ENCODE data around the gene DNAJB11.

Gene DNAJB11

GRCh38 chr3:186616299-186616617 is 45.7 kb downstream of the DNAJB11 start:
- DNase-seq = no peak
- H3K4me1 ChIP-seq (ENCODE audit: control insufficient read depth, insufficient read depth, low read length, poor library complexity, severe bottlenecking) = peaks cover 6% of the 10 kb centered on the region
- no peaks in the 10 kb centered on the region for H3K36me3 ChIP-seq (ENCODE audit: control insufficient read depth, insufficient read depth, low read length)
- H3K27me3 ChIP-seq (replicated peaks; ENCODE audit: control insufficient read depth, insufficient read depth, low read length, poor library complexity, severe bottlenecking) = peaks cover 4% of the 10 kb centered on the region
- no peak overlapping the region for H3K4me3 ChIP-seq (ENCODE audit: insufficient read depth, low read depth, low read length, poor library complexity, severe bottlenecking)
- no peaks in the 10 kb centered on the region for H3K9me3 ChIP-seq (ENCODE audit: control insufficient read depth, low read length)
- no peak overlapping the region for H3K27ac ChIP-seq (ENCODE audit: insufficient read depth, low read length, poor library complexity, severe bottlenecking)

GRCh38 chr3:186617036-186617946 is 46.8 kb downstream of the DNAJB11 start:
- H3K27me3 ChIP-seq (replicated peaks; ENCODE audit: control insufficient read depth, insufficient read depth, low read length, poor library complexity, severe bottlenecking) = peaks cover 4% of the 10 kb centered on the region
- H3K36me3 ChIP-seq (ENCODE audit: control insufficient read depth, insufficient read depth, low read length) = no peaks in the 10 kb centered on the region
- H3K9me3 ChIP-seq (ENCODE audit: control insufficient read depth, low read length) = no peaks in the 10 kb centered on the region
- H3K4me3 ChIP-seq (ENCODE audit: insufficient read depth, low read depth, low read length, poor library complexity, severe bottlenecking) = peak overlapping the region; percentile 23
- H3K4me1 ChIP-seq (ENCODE audit: control insufficient read depth, insufficient read depth, low read length, poor library complexity, severe bottlenecking) = peaks cover 6% of the 10 kb centered on the region
- DNase-seq = peak; percentile 68 to 78 (median 69)
- H3K27ac ChIP-seq (ENCODE audit: insufficient read depth, low read length, poor library complexity, severe bottlenecking) = no peak overlapping the region

- DNase-seq = no peak
Measured at GRCh38 chr3:186618318-186618938, 47.9 kb downstream of the DNAJB11 start.

GRCh38 chr3:186619787-186620212 is 49.3 kb downstream of the DNAJB11 start:
- no peaks in the 10 kb centered on the region for H3K9me3 ChIP-seq (ENCODE audit: control insufficient read depth, low read length)
- no peak overlapping the region for H3K27ac ChIP-seq (ENCODE audit: insufficient read depth, low read length, poor library complexity, severe bottlenecking)
- no peak for DNase-seq
- no peak overlapping the region for H3K4me3 ChIP-seq (ENCODE audit: insufficient read depth, low read depth, low read length, poor library complexity, severe bottlenecking)
- H3K4me1 ChIP-seq (ENCODE audit: control insufficient read depth, insufficient read depth, low read length, poor library complexity, severe bottlenecking) = no peaks in the 10 kb centered on the region
- peaks cover 4% of the 10 kb centered on the region for H3K27me3 ChIP-seq (replicated peaks; ENCODE audit: control insufficient read depth, insufficient read depth, low read length, poor library complexity, severe bottlenecking)
- H3K36me3 ChIP-seq (ENCODE audit: control insufficient read depth, insufficient read depth, low read length) = no peaks in the 10 kb centered on the region

More at GRCh38 chr3:186618318-186618938, 47.9 kb downstream of the DNAJB11 start:
- no peak overlapping the region for H3K4me3 ChIP-seq (ENCODE audit: insufficient read depth, low read depth, low read length, poor library complexity, severe bottlenecking)
- H3K9me3 ChIP-seq (ENCODE audit: control insufficient read depth, low read length) = no peaks in the 10 kb centered on the region
- H3K36me3 ChIP-seq (ENCODE audit: control insufficient read depth, insufficient read depth, low read length) = no peaks in the 10 kb centered on the region
- H3K27me3 ChIP-seq (replicated peaks; ENCODE audit: control insufficient read depth, insufficient read depth, low read length, poor library complexity, severe bottlenecking) = peaks cover 4% of the 10 kb centered on the region
- H3K4me1 ChIP-seq (ENCODE audit: control insufficient read depth, insufficient read depth, low read length, poor library complexity, severe bottlenecking) = peaks cover 6% of the 10 kb centered on the region
- no peak overlapping the region for H3K27ac ChIP-seq (ENCODE audit: insufficient read depth, low read length, poor library complexity, severe bottlenecking)

GRCh38 chr3:186620213-186621092 is 49.9 kb downstream of the DNAJB11 start:
- no peaks in the 10 kb centered on the region for H3K36me3 ChIP-seq (ENCODE audit: control insufficient read depth, insufficient read depth, low read length)
- H3K4me1 ChIP-seq (ENCODE audit: control insufficient read depth, insufficient read depth, low read length, poor library complexity, severe bottlenecking) = no peaks in the 10 kb centered on the region
- H3K27me3 ChIP-seq (replicated peaks; ENCODE audit: control insufficient read depth, insufficient read depth, low read length, poor library complexity, severe bottlenecking) = peaks cover 4% of the 10 kb centered on the region
- H3K9me3 ChIP-seq (ENCODE audit: control insufficient read depth, low read length) = no peaks in the 10 kb centered on the region
- no peak overlapping the region for H3K4me3 ChIP-seq (ENCODE audit: insufficient read depth, low read depth, low read length, poor library complexity, severe bottlenecking)
- H3K27ac ChIP-seq (ENCODE audit: insufficient read depth, low read length, poor library complexity, severe bottlenecking) = no peak overlapping the region
- no peak for DNase-seq

- H3K27me3 ChIP-seq (replicated peaks; ENCODE audit: control insufficient read depth, insufficient read depth, low read length, poor library complexity, severe bottlenecking) = peaks cover 4% of the 10 kb centered on the region
Measured at GRCh38 chr3:186621894-186622650, 51.6 kb downstream of the DNAJB11 start.

GRCh38 chr3:186622651-186623310 is 52.3 kb downstream of the DNAJB11 start:
- Histone ChIP-seq H3K4me1 (ENCODE audit: control insufficient read depth, insufficient read depth, low read length, poor library complexity, severe bottlenecking) (no peaks in the 10 kb centered on the region), H3K4me3 (ENCODE audit: insufficient read depth, low read depth, low read length, poor library complexity, severe bottlenecking) (no peak overlapping the region), H3K27me3 (replicated peaks; ENCODE audit: control insufficient read depth, insufficient read depth, low read length, poor library complexity, severe bottlenecking) (peaks cover 3% of the 10 kb centered on the region), H3K9me3 (ENCODE audit: control insufficient read depth, low read length) (no peaks in the 10 kb centered on the region), H3K27ac (ENCODE audit: insufficient read depth, low read length, poor library complexity, severe bottlenecking) (no peak overlapping the region), H3K36me3 (ENCODE audit: control insufficient read depth, insufficient read depth, low read length) (no peaks in the 10 kb centered on the region)
- no peak for DNase-seq

More at GRCh38 chr3:186621894-186622650, 51.6 kb downstream of the DNAJB11 start:
- H3K4me3 ChIP-seq (ENCODE audit: insufficient read depth, low read depth, low read length, poor library complexity, severe bottlenecking) = no peak overlapping the region
- H3K4me1 ChIP-seq (ENCODE audit: control insufficient read depth, insufficient read depth, low read length, poor library complexity, severe bottlenecking) = no peaks in the 10 kb centered on the region
- no peak overlapping the region for H3K27ac ChIP-seq (ENCODE audit: insufficient read depth, low read length, poor library complexity, severe bottlenecking)
- H3K9me3 ChIP-seq (ENCODE audit: control insufficient read depth, low read length) = no peaks in the 10 kb centered on the region
- H3K36me3 ChIP-seq (ENCODE audit: control insufficient read depth, insufficient read depth, low read length) = no peaks in the 10 kb centered on the region
- DNase-seq = no peak

- Histone ChIP-seq H3K27ac (ENCODE audit: insufficient read depth, low read length, poor library complexity, severe bottlenecking) (no peak overlapping the region), H3K4me3 (ENCODE audit: insufficient read depth, low read depth, low read length, poor library complexity, severe bottlenecking) (no peak overlapping the region), H3K9me3 (ENCODE audit: control insufficient read depth, low read length) (no peaks in the 10 kb centered on the region), H3K4me1 (ENCODE audit: control insufficient read depth, insufficient read depth, low read length, poor library complexity, severe bottlenecking) (no peaks in the 10 kb centered on the region), H3K36me3 (ENCODE audit: control insufficient read depth, insufficient read depth, low read length) (no peaks in the 10 kb centered on the region), H3K27me3 (replicated peaks; ENCODE audit: control insufficient read depth, insufficient read depth, low read length, poor library complexity, severe bottlenecking) (no peaks in the 10 kb centered on the region)
- no peak for DNase-seq
Measured at GRCh38 chr3:186624598-186624997, 54.1 kb downstream of the DNAJB11 start.

GRCh38 chr3:186625600-186626042 is 55.1 kb downstream of the DNAJB11 start:
- Histone ChIP-seq H3K4me1 (ENCODE audit: control insufficient read depth, insufficient read depth, low read length, poor library complexity, severe bottlenecking) (no peaks in the 10 kb centered on the region), H3K36me3 (ENCODE audit: control insufficient read depth, insufficient read depth, low read length) (no peaks in the 10 kb centered on the region)

More at GRCh38 chr3:186625600-186626042, 55.1 kb downstream of the DNAJB11 start:
- no peak overlapping the region for H3K4me3 ChIP-seq (ENCODE audit: insufficient read depth, low read depth, low read length, poor library complexity, severe bottlenecking)
- H3K9me3 ChIP-seq (ENCODE audit: control insufficient read depth, low read length) = no peaks in the 10 kb centered on the region
- H3K27ac ChIP-seq (ENCODE audit: insufficient read depth, low read length, poor library complexity, severe bottlenecking) = no peak overlapping the region
- no peaks in the 10 kb centered on the region for H3K27me3 ChIP-seq (replicated peaks; ENCODE audit: control insufficient read depth, insufficient read depth, low read length, poor library complexity, severe bottlenecking)
- no peak for DNase-seq
